Keratinocyte (primary cell): ENCODE results near the gene PRADC1. TPM values are rescaled to one million over a fixed set of nuclear protein-coding genes. Genes with fewer than 3 reads are reported as not detected.

ENCODE experiments used
- DNase-seq: peaks from one replicate; pipeline ENCODE4 v3.0.0-alpha.2; 2011; ENCODE audit warnings: low read depth, missing footprints, low spot score
- FAIRE-seq: peaks from 2 replicates; lab custom pipeline; 2011; peaks lifted over from hg19 to GRCh38; lab: Jason Lieb, UNC
- H2AFZ ChIP-seq: 2 replicates; pipeline ENCODE4 v1.6.0; 2012; ENCODE audit warnings: low read length, control low read depth, inconsistent platforms; ENCODE audit not compliant: control insufficient read depth
- H3K27ac ChIP-seq: 2 replicates; pipeline ENCODE4 v1.5.1; 2011; ENCODE audit warnings: low read length; ENCODE audit not compliant: control insufficient read depth, insufficient read depth
- H3K27me3 ChIP-seq: 3 replicates; pipeline ENCODE4 v1.6.0; 2011; ENCODE audit warnings: low read length; ENCODE audit not compliant: control insufficient read depth, insufficient read depth; ENCODE audit errors: extremely low read depth
- H3K36me3 ChIP-seq, 2 experiments: 2 replicates in 1 of 2; 3 replicates in 1 of 2; pipeline ENCODE4 v1.5.1; 2011; ENCODE audit warnings: low read length in 2 of 2, mild to moderate bottlenecking in 1 of 2; ENCODE audit not compliant: control insufficient read depth in 2 of 2, insufficient read depth in 2 of 2; ENCODE audit errors: extremely low read depth in 1 of 2
- H3K4me1 ChIP-seq: 3 replicates; pipeline ENCODE4 v1.5.1; 2011; ENCODE audit warnings: low read length; ENCODE audit not compliant: control insufficient read depth, insufficient read depth; ENCODE audit errors: extremely low read depth
- H3K4me2 ChIP-seq: 3 replicates; pipeline ENCODE4 v1.6.0; 2011; ENCODE audit warnings: low read depth, low read length; ENCODE audit not compliant: control insufficient read depth, insufficient read depth; ENCODE audit errors: extremely low read depth
- H3K4me3 ChIP-seq, 3 experiments: fragments of 200-600 bp in 1 of 3; sonication (generic) in 1 of 3; 2 replicates in 2 of 3; 3 replicates in 1 of 3; pipeline ENCODE4 v1.5.1; 2011 to 2016; ENCODE audit warnings: low read length in 3 of 3, mild to moderate bottlenecking in 3 of 3, control low read depth in 2 of 3, inconsistent platforms in 1 of 3, low read depth in 1 of 3, mixed read lengths in 1 of 3, mixed run types in 1 of 3, moderate library complexity in 1 of 3; ENCODE audit not compliant: control insufficient read depth in 2 of 3, insufficient read depth in 2 of 3; ENCODE audit errors: extremely low read depth in 1 of 3
- H3K79me2 ChIP-seq: 2 replicates; pipeline ENCODE4 v1.6.0; 2012; ENCODE audit warnings: low read length; ENCODE audit not compliant: control insufficient read depth, insufficient read depth
- H3K9ac ChIP-seq: 3 replicates; pipeline ENCODE4 v1.6.0; 2011; ENCODE audit warnings: low read length; ENCODE audit not compliant: control insufficient read depth, insufficient read depth; ENCODE audit errors: extremely low read depth
- H3K9me1 ChIP-seq: 3 replicates; pipeline ENCODE4 v1.6.0; 2011; ENCODE audit warnings: low read length; ENCODE audit not compliant: control insufficient read depth, insufficient read depth; ENCODE audit errors: extremely low read depth
- H3K9me3 ChIP-seq: 2 replicates; pipeline ENCODE4 v1.5.1; 2012; ENCODE audit warnings: low read depth, low read length; ENCODE audit not compliant: control insufficient read depth
- H4K20me1 ChIP-seq: 3 replicates; pipeline ENCODE4 v1.6.0; 2011; ENCODE audit warnings: low read length; ENCODE audit not compliant: control insufficient read depth, insufficient read depth; ENCODE audit errors: extremely low read depth
- EZH2 ChIP-seq: IDR thresholded peaks from one replicate; pipeline ENCODE4 v1.6.1; 2012; ENCODE audit warnings: inconsistent platforms, mild to moderate bottlenecking, low read length, moderate library complexity
- dilution Hi-C: fragments of 300-500 bp; cut with MboI; formaldehyde crosslinking; loops from one replicate; pipeline ENCODE4 v1.7.0; 2020; ENCODE audit warnings: low sequenced_read_pairs; ENCODE audit not compliant: extremely low pct_ligation_motif_present
- polyA plus RNA-seq, 5 experiments: library from polyadenylated mRNA; depleted of rRNA in 3 of 5; stranded (reverse) in 3 of 5; stranded (forward) in 1 of 5; unstranded in 1 of 5; fragments of >200 nt; gene quantifications; 1 replicate in 1 of 5; 2 replicates in 3 of 5; 3 replicates in 1 of 5; pipeline versions ENCODE4 v1.2.1 to v1.2.3, GENCODE V29; 2011 to 2012; ENCODE audit warnings: missing spikeins in 2 of 5, low read depth in 1 of 5, low replicate concordance in 1 of 5
- TF ChIP-seq, protein P1 (sequence below), 3 experiments: IDR thresholded peaks in 1 of 3; conservative IDR thresholded peaks in 1 of 3; optimal IDR thresholded peaks in 1 of 3; 2 replicates in 2 of 3; 3 replicates in 1 of 3; pipeline versions ENCODE3 to v1.5.1; 2011; ENCODE audit warnings: low read length in 3 of 3, mild to moderate bottlenecking in 3 of 3, moderate library complexity in 2 of 3, control low read depth in 1 of 3, inconsistent platforms in 1 of 3; ENCODE audit not compliant: insufficient read depth in 2 of 3; ENCODE audit errors: extremely low read depth in 1 of 3

Gene PRADC1
- polyA plus RNA-seq, 1 donor (not counting 4 experiments of a cell fraction or from before 2014, with no cell fraction given) = 8.2 TPM

DNA sequence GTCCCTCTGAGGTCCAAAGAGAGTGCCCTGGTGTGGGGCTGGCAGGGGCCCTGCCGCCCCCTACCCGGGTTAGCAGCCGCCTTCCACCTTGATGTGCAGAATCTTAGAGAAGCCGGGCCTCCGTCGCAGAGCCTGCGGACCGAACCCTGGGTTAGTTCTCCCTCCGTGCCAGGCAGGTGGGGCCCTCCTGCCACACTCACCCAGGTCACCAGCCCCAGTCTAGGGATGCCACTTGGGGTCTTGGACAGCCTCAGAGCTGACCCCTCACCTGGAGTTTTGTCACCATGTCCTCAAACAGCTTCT lies 25.8 kb upstream of the PRADC1 start:
- H2AFZ ChIP-seq = no peak overlapping the region
- FAIRE-seq (no peak), DNase-seq (no peak)
- H3K9me3 ChIP-seq = no peaks in the 10 kb centered on the region
- peaks cover 20% of the 10 kb centered on the region for H3K4me1 ChIP-seq
- dilution Hi-C loops = no loop called here
- H3K36me3 ChIP-seq = peaks cover 9 to 10% of the 10 kb centered on the region in 2 experiments
- no peaks in the 10 kb centered on the region for H4K20me1 ChIP-seq
- no peaks in the 10 kb centered on the region for H3K79me2 ChIP-seq
- no peak overlapping the region for H3K4me2 ChIP-seq
- H3K9me1 ChIP-seq = no peaks in the 10 kb centered on the region
- no peak overlapping the region for H3K9ac ChIP-seq
- H3K27ac ChIP-seq = no peak overlapping the region
- TF ChIP-seq EZH2 = no peak
- TF ChIP-seq, protein P1, sequence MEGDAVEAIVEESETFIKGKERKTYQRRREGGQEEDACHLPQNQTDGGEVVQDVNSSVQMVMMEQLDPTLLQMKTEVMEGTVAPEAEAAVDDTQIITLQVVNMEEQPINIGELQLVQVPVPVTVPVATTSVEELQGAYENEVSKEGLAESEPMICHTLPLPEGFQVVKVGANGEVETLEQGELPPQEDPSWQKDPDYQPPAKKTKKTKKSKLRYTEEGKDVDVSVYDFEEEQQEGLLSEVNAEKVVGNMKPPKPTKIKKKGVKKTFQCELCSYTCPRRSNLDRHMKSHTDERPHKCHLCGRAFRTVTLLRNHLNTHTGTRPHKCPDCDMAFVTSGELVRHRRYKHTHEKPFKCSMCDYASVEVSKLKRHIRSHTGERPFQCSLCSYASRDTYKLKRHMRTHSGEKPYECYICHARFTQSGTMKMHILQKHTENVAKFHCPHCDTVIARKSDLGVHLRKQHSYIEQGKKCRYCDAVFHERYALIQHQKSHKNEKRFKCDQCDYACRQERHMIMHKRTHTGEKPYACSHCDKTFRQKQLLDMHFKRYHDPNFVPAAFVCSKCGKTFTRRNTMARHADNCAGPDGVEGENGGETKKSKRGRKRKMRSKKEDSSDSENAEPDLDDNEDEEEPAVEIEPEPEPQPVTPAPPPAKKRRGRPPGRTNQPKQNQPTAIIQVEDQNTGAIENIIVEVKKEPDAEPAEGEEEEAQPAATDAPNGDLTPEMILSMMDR (optimal IDR thresholded peaks at IDR 0.05 in 1 of 3, IDR thresholded peaks at IDR 0.05 in 1 of 3, conservative IDR thresholded peaks at IDR 0.05 in 1 of 3; ENCODE audit: extremely low read depth in 1 of 3, insufficient read depth in 2 of 3, low read length in 3 of 3) = no peak
- H3K4me3 ChIP-seq = no peak overlapping the region
- no peaks in the 10 kb centered on the region for H3K27me3 ChIP-seq

DNA sequence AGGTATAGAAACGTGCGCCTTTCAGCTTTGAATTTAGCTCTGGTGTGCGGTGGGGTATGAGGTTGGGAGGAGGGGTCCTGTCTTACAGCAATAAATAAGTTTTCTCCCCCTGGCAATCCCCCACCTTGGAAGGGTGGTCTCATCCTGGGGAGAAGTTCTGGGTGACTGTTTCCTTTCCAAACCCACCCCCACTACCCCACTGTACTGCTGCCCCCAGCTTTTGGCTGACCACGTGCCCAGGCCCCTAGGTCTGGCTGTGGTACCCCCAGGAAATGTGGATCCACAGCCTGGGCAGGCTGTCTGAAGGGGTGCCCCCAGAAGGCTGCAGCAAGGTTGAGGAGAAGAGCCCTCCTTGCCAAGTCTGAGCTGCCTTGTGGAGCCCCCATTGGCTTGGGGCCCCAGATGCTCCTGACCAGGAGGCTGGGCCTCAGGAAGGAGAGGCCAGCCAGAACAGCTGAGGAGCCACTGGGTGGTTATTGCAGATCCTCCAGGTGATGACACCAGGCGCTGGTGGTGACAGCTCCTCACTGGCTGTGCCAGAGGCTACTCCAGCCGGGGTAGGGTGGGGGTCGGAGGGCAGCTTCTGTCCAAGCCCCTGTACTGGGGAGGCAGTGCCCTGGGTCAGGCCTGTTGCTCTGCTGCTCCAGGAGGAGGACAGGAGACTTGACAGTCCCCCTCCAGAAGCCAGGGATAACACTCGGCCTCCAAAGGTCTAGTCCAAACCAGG lies 25.3 kb upstream of the PRADC1 start:
- DNase-seq (no peak), FAIRE-seq (no peak)
- H4K20me1 ChIP-seq = no peaks in the 10 kb centered on the region
- H3K4me1 ChIP-seq = peaks cover 25% of the 10 kb centered on the region
- dilution Hi-C loops = no loop called here
- no peaks in the 10 kb centered on the region for H3K79me2 ChIP-seq
- H3K36me3 ChIP-seq = peaks cover 8 to 15% of the 10 kb centered on the region in 2 experiments
- H3K9me3 ChIP-seq = no peaks in the 10 kb centered on the region
- no peak for TF ChIP-seq EZH2
- TF ChIP-seq, protein P1 (optimal IDR thresholded peaks at IDR 0.05 in 1 of 3, IDR thresholded peaks at IDR 0.05 in 1 of 3, conservative IDR thresholded peaks at IDR 0.05 in 1 of 3; ENCODE audit: extremely low read depth in 1 of 3, insufficient read depth in 2 of 3, low read length in 3 of 3) = no peak
- no peaks in the 10 kb centered on the region for H3K27me3 ChIP-seq
- no peak overlapping the region for H3K4me2 ChIP-seq
- H3K4me3 ChIP-seq = no peak overlapping the region
- peaks cover 3% of the 10 kb centered on the region for H3K9me1 ChIP-seq
- no peak overlapping the region for H3K27ac ChIP-seq
- H2AFZ ChIP-seq = no peak overlapping the region
- H3K9ac ChIP-seq = no peak overlapping the region
